ENCODE data around the gene CSAG1.
"Not testable (repeated sequence)": the region's sequence is repeated elsewhere in the genome, so short reads cannot be mapped to it uniquely, and the experiment has no call there.

CSAG1 gene

GRCh38 chrX:152735101-152735500 lies 1.6 kb upstream of the CSAG1 start:
- Histone ChIP-seq H3K27me3 (ENCODE audit: low read length) (no peaks in the 10 kb centered on the region), H4K20me1 (ENCODE audit: low read depth, low read length) (no peaks in the 10 kb centered on the region), H3F3A (ENCODE audit: insufficient read depth) (no peaks in the 10 kb centered on the region), H3K27ac (ENCODE audit: low read depth, low read length) (no peak overlapping the region), H3K9me2 (replicated peaks; ENCODE audit: insufficient read depth, low read length) (no peaks in the 10 kb centered on the region), H3K4me2 (ENCODE audit: low read depth, low read length, poor library complexity, severe bottlenecking) (no peak overlapping the region), H3K36me3 (ENCODE audit: low read length) (no peaks in the 10 kb centered on the region), H3K4me3 (ENCODE audit: insufficient read depth, low read length, poor library complexity, severe bottlenecking) (no peak overlapping the region), H3K9ac (ENCODE audit: low read length) (no peak overlapping the region), H3K9me3 (ENCODE audit: insufficient read depth, low read length) (no peaks in the 10 kb centered on the region), H3K79me2 (ENCODE audit: insufficient read depth, low read length) (no peaks in the 10 kb centered on the region), H2AFZ (ENCODE audit: low read depth, low read length, severe bottlenecking) (no peak overlapping the region)
- no peak for TF ChIP-seq EZH2phosphoT487 (conservative IDR thresholded peaks at IDR 0.05; ENCODE audit: low read length)
- TF ChIP-seq CTCF (IDR thresholded peaks at IDR 0.05; ENCODE audit: insufficient read depth, low read length, poor library complexity, severe bottlenecking), result no peak

GRCh38 chrX:152734143-152734858 lies 780 bp upstream of the CSAG1 start:
- H3K9me2 ChIP-seq (replicated peaks; ENCODE audit: insufficient read depth, low read length); H3K79me2 ChIP-seq (ENCODE audit: insufficient read depth, low read length); H2AFZ ChIP-seq (ENCODE audit: low read depth, low read length, severe bottlenecking); H3K27me3 ChIP-seq (ENCODE audit: low read length); H3K27ac ChIP-seq (ENCODE audit: low read depth, low read length); H3F3A ChIP-seq (ENCODE audit: insufficient read depth); H3K4me3 ChIP-seq (ENCODE audit: insufficient read depth, low read length, poor library complexity, severe bottlenecking); H3K9ac ChIP-seq (ENCODE audit: low read length); H4K20me1 ChIP-seq (ENCODE audit: low read depth, low read length); H3K9me3 ChIP-seq (ENCODE audit: insufficient read depth, low read length); H3K4me2 ChIP-seq (ENCODE audit: low read depth, low read length, poor library complexity, severe bottlenecking); H3K36me3 ChIP-seq (ENCODE audit: low read length): not testable (repeated sequence)

GRCh38 chrX:152725409-152725808 lies 8.1 kb downstream of the CSAG1 start:
- Histone ChIP-seq H3K4me3 (ENCODE audit: insufficient read depth, low read length, poor library complexity, severe bottlenecking) (no peak overlapping the region), H3K36me3 (ENCODE audit: low read length) (no peaks in the 10 kb centered on the region), H3K9ac (ENCODE audit: low read length) (no peak overlapping the region), H3F3A (ENCODE audit: insufficient read depth) (no peaks in the 10 kb centered on the region), H4K20me1 (ENCODE audit: low read depth, low read length) (no peaks in the 10 kb centered on the region), H3K27ac (ENCODE audit: low read depth, low read length) (no peak overlapping the region), H3K9me3 (ENCODE audit: insufficient read depth, low read length) (no peaks in the 10 kb centered on the region), H3K79me2 (ENCODE audit: insufficient read depth, low read length) (no peaks in the 10 kb centered on the region), H3K4me2 (ENCODE audit: low read depth, low read length, poor library complexity, severe bottlenecking) (no peak overlapping the region), H3K9me2 (replicated peaks; ENCODE audit: insufficient read depth, low read length) (no peaks in the 10 kb centered on the region), H2AFZ (ENCODE audit: low read depth, low read length, severe bottlenecking) (no peak overlapping the region), H3K27me3 (ENCODE audit: low read length) (no peaks in the 10 kb centered on the region)
- TF ChIP-seq EZH2phosphoT487 (conservative IDR thresholded peaks at IDR 0.05; ENCODE audit: low read length) (no peak), CTCF (IDR thresholded peaks at IDR 0.05; ENCODE audit: insufficient read depth, low read length, poor library complexity, severe bottlenecking) (no peak)

- H3F3A ChIP-seq (ENCODE audit: insufficient read depth); H3K4me2 ChIP-seq (ENCODE audit: low read depth, low read length, poor library complexity, severe bottlenecking); H3K79me2 ChIP-seq (ENCODE audit: insufficient read depth, low read length); H3K36me3 ChIP-seq (ENCODE audit: low read length); H3K4me3 ChIP-seq (ENCODE audit: insufficient read depth, low read length, poor library complexity, severe bottlenecking); H3K9me2 ChIP-seq (replicated peaks; ENCODE audit: insufficient read depth, low read length); H4K20me1 ChIP-seq (ENCODE audit: low read depth, low read length); H3K9ac ChIP-seq (ENCODE audit: low read length); H3K9me3 ChIP-seq (ENCODE audit: insufficient read depth, low read length); H3K27me3 ChIP-seq (ENCODE audit: low read length); H3K27ac ChIP-seq (ENCODE audit: low read depth, low read length); H2AFZ ChIP-seq (ENCODE audit: low read depth, low read length, severe bottlenecking): not testable (repeated sequence)
These were observed 19.4 kb downstream of the CSAG1 start, which contains the start of gene MAGEA2B for GRCh38 chrX:152713815-152714787. Gene MAGEA2B (plus strand): TSS chrX:152714628. CDS start chrX:152717107, 2,479 bp downstream.

GRCh38 chrX:152713195-152713594 lies 20.3 kb downstream of the CSAG1 start:
- not testable (repeated sequence) for H3K27me3 ChIP-seq (ENCODE audit: low read length); H3K4me2 ChIP-seq (ENCODE audit: low read depth, low read length, poor library complexity, severe bottlenecking); H3K9ac ChIP-seq (ENCODE audit: low read length); H4K20me1 ChIP-seq (ENCODE audit: low read depth, low read length); H3K27ac ChIP-seq (ENCODE audit: low read depth, low read length); H3F3A ChIP-seq (ENCODE audit: insufficient read depth); H3K9me3 ChIP-seq (ENCODE audit: insufficient read depth, low read length); H2AFZ ChIP-seq (ENCODE audit: low read depth, low read length, severe bottlenecking); H3K36me3 ChIP-seq (ENCODE audit: low read length); H3K4me3 ChIP-seq (ENCODE audit: insufficient read depth, low read length, poor library complexity, severe bottlenecking); H3K79me2 ChIP-seq (ENCODE audit: insufficient read depth, low read length); H3K9me2 ChIP-seq (replicated peaks; ENCODE audit: insufficient read depth, low read length)

- H4K20me1 ChIP-seq (ENCODE audit: low read depth, low read length); H3F3A ChIP-seq (ENCODE audit: insufficient read depth); H3K9me2 ChIP-seq (replicated peaks; ENCODE audit: insufficient read depth, low read length); H2AFZ ChIP-seq (ENCODE audit: low read depth, low read length, severe bottlenecking); H3K9me3 ChIP-seq (ENCODE audit: insufficient read depth, low read length); H3K36me3 ChIP-seq (ENCODE audit: low read length); H3K9ac ChIP-seq (ENCODE audit: low read length); H3K79me2 ChIP-seq (ENCODE audit: insufficient read depth, low read length); H3K4me2 ChIP-seq (ENCODE audit: low read depth, low read length, poor library complexity, severe bottlenecking); H3K27me3 ChIP-seq (ENCODE audit: low read length); H3K27ac ChIP-seq (ENCODE audit: low read depth, low read length); H3K4me3 ChIP-seq (ENCODE audit: insufficient read depth, low read length, poor library complexity, severe bottlenecking): not testable (repeated sequence)
These were observed 24.3 kb downstream of the CSAG1 start, which contains the start of gene CSAG2 for GRCh38 chrX:152709173-152709572. Gene CSAG2 (minus strand): TSS chrX:152709273. CDS start chrX:152709112, 161 bp downstream.

All from SU-DHL-6 (cell line).